Small intestine (tissue), 16 donors: ENCODE data around the gene POLR2M. TPM values are rescaled to one million over a fixed set of nuclear protein-coding genes. Genes with fewer than 3 reads are reported as not detected.

Experiments used
- DNase-seq, 2 donors: peaks; one replicate each; pipeline versions ENCODE4 v3.0.0 to v3.0.0-alpha.2; 2013
- FAIRE-seq: peaks from 2 replicates; lab custom pipeline; 2012; peaks lifted over from hg19 to GRCh38; lab: Jason Lieb, UNC
- H3K27ac ChIP-seq, 3 donors: one replicate each; pipeline ENCODE4 v1.5.1; 2013; ENCODE audit warnings: low read length in 2 of 3, mild to moderate bottlenecking in 2 of 3, control low read depth in 1 of 3, inconsistent platforms in 1 of 3, low read depth in 1 of 3, moderate library complexity in 1 of 3
- H3K27me3 ChIP-seq, 3 donors: one replicate each; pipeline ENCODE4 v1.6.1; 2013; ENCODE audit warnings: low read length in 3 of 3, inconsistent platforms in 1 of 3; ENCODE audit not compliant: control insufficient read depth in 3 of 3, insufficient read depth in 3 of 3
- H3K36me3 ChIP-seq, 3 donors: one replicate each; pipeline ENCODE4 v1.6.1; 2013; ENCODE audit warnings: low read length in 3 of 3, inconsistent platforms in 1 of 3, low read depth in 1 of 3, mild to moderate bottlenecking in 1 of 3, moderate library complexity in 1 of 3; ENCODE audit not compliant: control insufficient read depth in 3 of 3, insufficient read depth in 2 of 3
- H3K4me1 ChIP-seq, 3 donors: one replicate each; pipeline ENCODE4 v1.6.1; 2013; ENCODE audit warnings: low read length in 2 of 3, inconsistent platforms in 1 of 3, low read depth in 1 of 3, mild to moderate bottlenecking in 1 of 3, moderate library complexity in 1 of 3; ENCODE audit not compliant: control insufficient read depth in 3 of 3, insufficient read depth in 2 of 3
- H3K4me3 ChIP-seq, 3 donors: one replicate each; pipeline ENCODE4 v1.5.1; 2013; ENCODE audit warnings: low read length in 3 of 3, control low read depth in 1 of 3, inconsistent platforms in 1 of 3, low read depth in 1 of 3, mild to moderate bottlenecking in 1 of 3, moderate library complexity in 1 of 3
- H3K9me3 ChIP-seq, 2 donors: one replicate each; pipeline ENCODE4 v1.6.1; 2013; ENCODE audit warnings: low read depth in 1 of 2, low read length in 1 of 2; ENCODE audit not compliant: control insufficient read depth in 2 of 2, insufficient read depth in 1 of 2
- WGBS, 3 donors: extraction: QIAGEN DNeasy Blood & Tissue Kit; methylation state at CpG; one replicate each; pipeline ENCODE4 v1.1.7; 2013; 5-methylcytosine and 5-hydroxymethylcytosine counted together
- long read RNA-seq, 10 donors: transcript quantifications; one replicate each; lab custom pipeline, GENCODE V29; 2026
- polyA plus RNA-seq, 4 donors: library from polyadenylated mRNA; stranded (reverse) in 3 of 4; unstranded in 1 of 4; fragments of 200-250 nt in 3 of 4; fragments of 120-200 nt in 1 of 4; gene quantifications; one replicate each; pipeline versions ENCODE4 v1.2.1 to v1.2.3, GENCODE V29; 2013
- donor health status: healthy with polysubstance abuse.
- donor health status: control.
- donor health status: control.
- donor health status: Bipolar disorder and iron deficiency.
- donor health status: healthy.

POLR2M gene
- 100 to 1,000 TPM in 3 of 4 donors, 10 to 100 TPM in 1; 59.9 to 260 (median 139) TPM for polyA plus RNA-seq
- long read RNA-seq, donor 1, result 0 reads
- long read RNA-seq, donor 2, full-length matches to known transcripts, result 8 of 8 reads
- long read RNA-seq, donor 2, partial matches to known transcripts, result 0 of 8 reads
- long read RNA-seq, donor 2, other reads (novel, unspliced or antisense), result 0 of 8 reads
- long read RNA-seq, donor 3, full-length matches to known transcripts, result 20 of 20 reads
- long read RNA-seq, donor 3, partial matches to known transcripts, result 0 of 20 reads
- long read RNA-seq, donor 3, other reads (novel, unspliced or antisense), result 0 of 20 reads
- long read RNA-seq, donor 4, result 0 reads
- long read RNA-seq, donor 5, full-length matches to known transcripts, result 5 of 5 reads
- long read RNA-seq, donor 5, partial matches to known transcripts, result 0 of 5 reads
- long read RNA-seq, donor 5, other reads (novel, unspliced or antisense), result 0 of 5 reads
- long read RNA-seq, donor 6, full-length matches to known transcripts, result 16 of 16 reads
- long read RNA-seq, donor 6, partial matches to known transcripts, result 0 of 16 reads
- long read RNA-seq, donor 6, other reads (novel, unspliced or antisense), result 0 of 16 reads
- long read RNA-seq, donor 7, full-length matches to known transcripts, result 15 of 15 reads
- long read RNA-seq, donor 7, partial matches to known transcripts, result 0 of 15 reads
- long read RNA-seq, donor 7, other reads (novel, unspliced or antisense), result 0 of 15 reads
- long read RNA-seq, donor 8, partial matches to known transcripts, result 0 of 1 reads
- long read RNA-seq, donor 8, other reads (novel, unspliced or antisense), result 0 of 1 reads
- long read RNA-seq, donor 9, full-length matches to known transcripts, result 5 of 5 reads
- long read RNA-seq, donor 9, partial matches to known transcripts, result 0 of 5 reads
- long read RNA-seq, donor 9, other reads (novel, unspliced or antisense), result 0 of 5 reads
- long read RNA-seq, donor 10, full-length matches to known transcripts, result 10 of 17 reads
- long read RNA-seq, donor 10, partial matches to known transcripts, result 7 of 17 reads
- long read RNA-seq, donor 10, other reads (novel, unspliced or antisense), result 0 of 17 reads

DNA sequence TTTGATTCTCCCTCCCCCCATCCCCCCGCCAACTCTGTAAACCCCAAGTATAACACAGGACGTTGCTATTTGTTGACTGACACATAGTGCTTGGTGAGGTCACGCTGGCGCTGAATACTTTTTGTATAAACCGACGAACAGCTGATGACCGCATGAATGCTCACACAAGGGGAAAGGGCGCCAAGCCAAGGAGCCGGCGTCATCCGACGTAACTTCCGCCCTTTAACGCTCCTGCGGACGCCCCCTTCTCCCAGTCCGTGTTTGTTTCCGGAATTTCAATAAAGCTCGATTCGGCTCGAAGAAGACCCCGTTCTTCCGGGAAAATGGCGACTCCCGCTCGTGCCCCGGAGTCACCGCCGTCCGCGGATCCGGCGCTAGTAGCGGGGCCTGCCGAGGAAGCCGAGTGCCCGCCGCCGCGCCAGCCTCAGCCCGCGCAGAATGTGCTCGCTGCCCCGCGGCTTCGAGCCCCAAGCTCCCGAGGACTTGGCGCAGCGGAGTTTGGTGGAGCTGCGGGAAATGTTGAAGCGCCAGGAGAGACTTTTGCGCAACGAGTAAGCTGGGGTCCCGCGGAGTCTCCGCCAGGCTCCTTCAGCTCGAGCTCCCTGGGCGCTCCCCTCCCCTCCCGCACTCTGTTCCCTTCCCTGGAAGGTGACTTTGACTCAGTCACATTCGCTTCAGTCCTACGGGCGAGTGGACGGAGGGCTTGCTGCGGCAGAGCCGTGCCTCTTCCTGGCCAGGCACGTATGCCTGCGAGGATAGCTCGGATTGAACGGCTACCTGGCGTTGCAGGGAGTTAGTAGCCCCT, at the start of gene POLR2M:
TSS of gene POLR2M (plus strand) at position 310 of the 805 bp plus-strand sequence. CDS start at position 439, 129 bp downstream.
- Histone ChIP-seq H3K36me3 (peaks cover 7 to 8% (median 8%) of the 10 kb centered on the region in 3 donors), H3K27me3 (no peaks in the 10 kb centered on the region), H3K9me3 (no peaks in the 10 kb centered on the region), H3K27ac (peak within 1 kb of the TSS; percentile 84 to 97 (median 84)), H3K4me1 (peaks cover 0 to 9% (median 2%) of the 10 kb centered on the region in 3 donors), H3K4me3 (peak within 1 kb of the TSS; percentile 68 to 93 (median 89))
- FAIRE-seq (no peak), DNase-seq (peak; percentile 95 to 98)
- WGBS, 3 donors, result 0 to 4% (median 3%) methylated on average over 69 to 70 of the region's 70 CpGs

DNA sequence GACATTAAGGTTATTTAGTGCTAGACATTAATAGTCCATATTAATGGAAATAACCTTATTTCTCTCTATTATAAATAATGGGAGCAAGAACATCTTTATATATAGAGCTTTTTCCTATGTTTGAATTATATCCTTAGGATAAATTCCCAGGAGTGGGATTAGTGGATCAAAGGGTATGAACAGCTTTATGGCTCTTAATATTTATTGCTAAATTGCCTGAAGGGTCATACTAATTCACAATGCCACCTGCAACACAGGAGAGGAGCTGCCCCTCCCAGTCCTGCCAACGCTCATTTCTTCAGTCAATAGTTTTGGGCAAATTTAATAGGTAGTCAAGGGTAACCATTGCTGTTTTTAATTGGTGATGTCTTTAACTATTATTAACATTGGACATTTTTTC, 48.9 kb upstream of the POLR2M start:
- no peak for FAIRE-seq
- Histone ChIP-seq H3K27ac (no peak overlapping the region), H3K9me3 (no peaks in the 10 kb centered on the region), H3K4me1 (peaks cover 2 to 25% (median 14%) of the 10 kb centered on the region in 3 donors), H3K27me3 (no peaks in the 10 kb centered on the region), H3K36me3 (peaks cover 0 to 3% (median 0%) of the 10 kb centered on the region in 3 donors), H3K4me3 (no peak overlapping the region)
- WGBS, 3 donors, result 15 to 63% (median 28%) methylated on average over 1 of the region's 1 CpG
- peak in 1 of 2 donors; percentile 35 for DNase-seq

DNA sequence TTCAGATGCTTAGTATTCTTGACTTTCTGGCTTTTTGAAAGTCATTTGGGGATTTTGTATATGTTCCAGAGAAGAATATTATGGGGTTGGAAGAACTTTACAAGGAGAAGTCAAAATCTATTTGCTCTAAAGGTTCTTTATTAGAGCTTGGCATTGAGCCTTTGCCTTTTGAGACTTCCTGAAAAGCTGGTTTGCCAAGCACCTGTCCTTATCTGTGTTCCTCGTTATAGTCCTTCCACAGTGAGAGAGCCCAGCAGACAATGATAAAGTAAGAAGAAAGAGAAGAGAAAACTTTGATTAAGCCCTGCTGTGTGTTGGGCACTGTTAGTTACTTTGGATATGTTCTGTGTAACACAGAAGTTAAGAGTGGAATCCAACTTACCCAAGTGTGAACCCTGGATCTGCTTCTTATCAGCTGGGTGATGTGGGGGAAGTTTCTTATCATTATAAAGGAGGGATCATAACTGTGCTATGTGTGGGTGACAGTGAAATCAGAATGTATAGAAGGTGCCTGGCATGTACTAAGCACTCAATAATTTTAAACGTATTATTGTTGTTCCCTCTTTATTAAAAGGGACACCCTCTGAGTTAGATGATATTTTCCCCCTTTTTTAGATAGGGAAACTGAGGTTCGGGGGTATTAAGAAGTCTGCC, 44.3 kb upstream of the POLR2M start:
- FAIRE-seq (no peak), DNase-seq (peak; percentile 69 to 84)
- Histone ChIP-seq H3K36me3 (peaks cover 0 to 10% (median 3%) of the 10 kb centered on the region in 3 donors), H3K4me3 (no peak overlapping the region), H3K9me3 (no peaks in the 10 kb centered on the region), H3K4me1 (peaks cover 2 to 20% (median 9%) of the 10 kb centered on the region in 3 donors), H3K27me3 (no peaks in the 10 kb centered on the region), H3K27ac (peak overlapping the region; percentile 33 to 48 (median 41))
- WGBS, 3 donors, result 13 to 50% (median 28%) methylated on average over 3 of the region's 3 CpGs

DNA sequence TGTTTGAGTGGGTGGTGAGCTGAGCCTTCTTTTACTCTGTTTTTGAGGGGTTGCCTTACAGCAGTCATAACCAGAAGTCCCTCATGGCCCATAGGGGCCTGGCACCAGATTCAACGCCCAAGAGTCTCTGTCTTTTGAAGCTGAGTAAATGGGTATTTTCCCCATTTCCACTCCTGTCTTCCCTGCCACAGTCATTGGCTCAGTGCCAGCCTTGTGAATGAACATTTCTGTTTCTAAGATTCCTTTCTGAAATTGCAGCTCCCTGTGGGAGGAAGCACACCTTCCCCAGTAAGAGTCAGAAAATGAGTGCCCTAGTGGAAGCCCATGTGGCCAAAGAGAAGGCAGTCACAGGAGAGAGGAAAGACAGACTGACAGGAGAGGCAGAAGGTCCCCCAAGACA, 43.7 kb upstream of the POLR2M start:
- Histone ChIP-seq H3K4me3 (no peak overlapping the region), H3K27me3 (no peaks in the 10 kb centered on the region), H3K4me1 (peaks cover 2 to 22% (median 9%) of the 10 kb centered on the region in 3 donors), H3K9me3 (no peaks in the 10 kb centered on the region), H3K27ac (peak overlapping the region in 2 of 3 donors; percentile 33 to 48), H3K36me3 (peaks cover 0 to 10% (median 3%) of the 10 kb centered on the region in 3 donors)
- FAIRE-seq (no peak), DNase-seq (no peak)
- 43 to 64% (median 47%) methylated on average over 1 of the region's 1 CpG for WGBS, 3 donors

DNA sequence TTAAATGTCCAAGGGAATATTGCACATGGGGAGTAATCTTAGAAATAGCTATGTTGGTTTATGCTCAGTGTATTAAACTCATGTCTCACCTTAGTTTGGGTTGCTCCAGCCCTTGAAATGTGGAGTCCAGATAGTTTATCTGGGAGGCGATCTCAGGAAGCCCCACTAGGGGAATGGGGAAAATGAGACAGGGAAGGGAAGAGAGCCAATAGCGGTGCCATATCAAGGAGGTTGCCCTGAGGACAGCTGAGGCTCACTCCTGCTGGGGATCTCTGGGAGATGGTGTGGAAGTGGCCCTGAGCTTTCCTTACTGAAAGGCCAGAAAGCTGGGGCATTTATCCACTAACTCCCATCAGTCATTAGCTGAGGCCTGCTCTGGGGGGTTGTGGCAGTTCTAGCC, 43.3 kb upstream of the POLR2M start:
- FAIRE-seq (no peak), DNase-seq (no peak)
- H3K9me3 ChIP-seq, result no peaks in the 10 kb centered on the region
- H3K27me3 ChIP-seq, result no peaks in the 10 kb centered on the region
- WGBS, 3 donors, result 86 to 90% (median 88%) methylated on average over 2 of the region's 2 CpGs
- H3K27ac ChIP-seq, result no peak overlapping the region
- H3K4me1 ChIP-seq, result peaks cover 2 to 27% (median 9%) of the 10 kb centered on the region in 3 donors
- no peak overlapping the region for H3K4me3 ChIP-seq
- peaks cover 0 to 10% (median 3%) of the 10 kb centered on the region in 3 donors for H3K36me3 ChIP-seq

DNA sequence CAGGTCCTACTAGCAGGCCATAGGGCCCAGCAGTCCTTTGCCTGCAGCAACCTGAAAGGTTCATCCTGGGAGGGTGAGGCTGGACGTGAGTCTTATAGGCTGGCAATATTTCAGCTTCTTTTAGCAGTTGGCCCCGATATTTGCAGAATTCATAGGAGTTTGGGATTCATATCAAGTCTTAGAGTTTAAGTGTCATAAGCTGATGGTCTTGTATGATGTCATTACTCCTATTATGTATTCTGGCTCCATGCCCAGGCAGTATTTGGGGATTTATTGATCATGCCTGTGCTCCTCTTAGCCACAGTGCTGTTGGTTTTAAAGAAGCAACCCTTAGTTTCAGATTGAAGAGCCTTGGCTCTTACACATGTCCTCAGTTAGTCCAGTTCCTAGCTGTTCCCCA, 41.3 kb upstream of the POLR2M start:
- peaks cover 0 to 10% (median 3%) of the 10 kb centered on the region in 3 donors for H3K36me3 ChIP-seq
- H3K4me3 ChIP-seq, result no peak overlapping the region
- no peak overlapping the region for H3K27ac ChIP-seq
- FAIRE-seq (no peak), DNase-seq (no peak)
- WGBS, 3 donors, result 44 to 63% (median 60%) methylated on average over 2 of the region's 2 CpGs
- peaks cover 2 to 28% (median 9%) of the 10 kb centered on the region in 3 donors for H3K4me1 ChIP-seq
- H3K27me3 ChIP-seq, result no peaks in the 10 kb centered on the region
- H3K9me3 ChIP-seq, result no peaks in the 10 kb centered on the region

DNA sequence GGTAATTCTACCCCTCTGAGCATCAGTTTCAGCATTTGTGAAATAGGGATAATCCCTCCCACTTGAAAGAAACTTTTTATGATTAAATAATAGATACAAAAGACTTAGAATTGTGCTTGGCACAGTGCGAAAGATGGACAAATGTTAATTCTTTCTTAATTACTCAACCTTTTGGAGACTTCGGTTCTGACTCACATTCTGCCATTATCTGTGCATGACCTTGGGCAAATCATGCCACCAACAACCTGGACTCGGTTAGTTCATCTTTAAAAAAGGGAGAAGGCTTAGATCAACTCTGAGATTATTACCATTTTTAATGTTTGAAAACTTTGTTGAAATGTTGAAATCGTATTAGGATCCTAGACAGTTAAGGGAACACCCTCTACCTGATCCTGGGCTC, 40.6 kb upstream of the POLR2M start:
- peaks cover 2 to 28% (median 9%) of the 10 kb centered on the region in 3 donors for H3K4me1 ChIP-seq
- WGBS, 3 donors, result 64 to 78% (median 73%) methylated on average over 4 of the region's 4 CpGs

More for the DNA sequence above, 40.6 kb upstream of the POLR2M start:
- H3K9me3 ChIP-seq, result no peaks in the 10 kb centered on the region
- peaks cover 0 to 7% (median 3%) of the 10 kb centered on the region in 3 donors for H3K36me3 ChIP-seq
- H3K4me3 ChIP-seq, result no peak overlapping the region
- no peak for FAIRE-seq
- DNase-seq, result no peak
- no peak overlapping the region for H3K27ac ChIP-seq
- no peaks in the 10 kb centered on the region for H3K27me3 ChIP-seq
